Sigmoid colon (tissue), 4 donors: Measurements from ENCODE around the gene APOBEC4.

Source experiments
- CTCF ChIP-seq, 4 experiments: fragments of 450-650 bp in 3 of 4; fragments of 200-600 bp in 1 of 4; IDR thresholded peaks; one replicate each; pipeline ENCODE4 v1.5.1; 2016 to 2019; ENCODE audit warnings: antibody characterized with exemption in 4 of 4, mild to moderate bottlenecking in 3 of 4, moderate library complexity in 2 of 4
- EP300 ChIP-seq, 4 donors: sonication (generic); formaldehyde crosslinking; IDR thresholded peaks; one replicate each; pipeline ENCODE4 v1.6.1; 2017; ENCODE audit warnings: antibody characterized with exemption in 4 of 4
- POLR2A ChIP-seq, 2 donors: fragments of 450-650 bp; IDR thresholded peaks; one replicate each; pipeline ENCODE4 v1.6.1; 2016; ENCODE audit warnings: antibody characterized with exemption in 2 of 2, mild to moderate bottlenecking in 2 of 2, moderate library complexity in 2 of 2
- POLR2AphosphoS5 ChIP-seq, 4 donors: sonication (generic); formaldehyde crosslinking; IDR thresholded peaks; one replicate each; pipeline ENCODE4 v1.6.1; 2017; ENCODE audit warnings: antibody characterized with exemption in 4 of 4

GRCh38 chr1:183699616-183700160 is 46.6 kb upstream of the APOBEC4 start:
- TF ChIP-seq CTCF (IDR thresholded peaks at IDR 0.05): no peak
- no peak for TF ChIP-seq EP300 (IDR thresholded peaks at IDR 0.05)
- TF ChIP-seq POLR2AphosphoS5 (IDR thresholded peaks at IDR 0.05): no peak
- no peak for TF ChIP-seq POLR2A (IDR thresholded peaks at IDR 0.05)
